G401.6 (cell line): ENCODE results near the gene MGAT5.

Experiments
- FAIRE-seq: peaks from 2 replicates; lab custom pipeline; 2012; peaks lifted over from hg19 to GRCh38; lab: Jason Lieb, UNC

Gene MGAT5

DNA sequence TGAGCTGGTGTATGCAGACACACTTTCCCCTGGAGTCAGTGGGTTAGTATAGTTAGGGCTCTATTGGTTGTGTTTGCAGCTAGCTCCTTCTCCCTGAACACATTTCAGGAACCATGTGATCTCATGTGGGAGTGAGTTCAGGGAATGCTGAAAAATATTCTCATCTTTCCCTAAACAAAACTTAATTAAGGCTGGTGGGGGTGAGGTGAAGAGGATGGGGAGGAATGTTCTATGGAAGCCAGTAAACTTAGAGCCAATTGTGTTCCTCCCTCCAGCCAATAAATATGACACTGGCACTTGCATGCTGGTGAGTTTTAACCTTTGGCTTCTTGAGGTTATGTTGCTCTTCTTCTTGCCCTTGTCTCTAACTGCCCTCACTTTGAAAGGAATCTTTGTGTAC lies 952 bp downstream of the MGAT5 start:
- no peak for FAIRE-seq

DNA sequence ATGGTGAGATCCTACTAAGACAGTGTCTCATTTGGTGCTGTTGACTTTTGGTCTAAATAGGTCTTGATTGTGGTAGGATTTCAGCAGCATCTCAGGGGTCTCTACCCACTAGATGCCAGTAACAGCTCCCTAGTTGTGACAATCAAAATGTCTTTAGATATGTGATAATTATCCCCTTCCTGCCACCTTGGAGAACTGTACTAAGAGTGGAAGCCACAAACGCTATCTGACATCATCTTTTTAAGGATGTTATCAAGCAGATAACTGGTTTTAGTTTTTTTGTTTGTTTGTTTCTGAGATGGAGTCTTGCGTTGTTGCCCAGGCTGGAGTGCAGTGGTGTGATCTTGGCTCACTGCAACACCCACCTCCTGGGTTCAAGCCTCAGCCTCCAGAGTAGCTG lies 3.1 kb downstream of the MGAT5 start:
- no peak for FAIRE-seq

DNA sequence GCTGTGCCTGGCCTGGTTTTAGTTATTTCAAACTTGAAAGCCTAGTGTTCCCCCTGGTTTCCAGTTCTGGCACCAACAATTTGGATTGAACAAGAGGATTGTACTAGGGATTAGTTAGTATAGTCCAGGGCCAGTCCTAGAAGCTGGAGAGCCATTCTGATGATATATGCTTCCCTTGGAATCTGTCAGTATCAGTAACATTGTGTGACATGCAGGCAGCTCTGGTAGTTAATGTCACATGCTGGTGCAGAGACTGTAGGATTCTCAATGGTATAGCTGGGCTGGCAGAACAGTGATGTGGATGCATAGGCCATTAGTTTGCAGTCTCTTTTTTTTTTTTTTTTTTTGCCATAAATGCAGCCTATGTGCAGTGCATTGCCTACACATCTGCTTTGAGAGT lies 3.6 kb downstream of the MGAT5 start:
- no peak for FAIRE-seq

GRCh38 chr2:134257965-134258683 lies 4.3 kb downstream of the MGAT5 start:
- no peak for FAIRE-seq

DNA sequence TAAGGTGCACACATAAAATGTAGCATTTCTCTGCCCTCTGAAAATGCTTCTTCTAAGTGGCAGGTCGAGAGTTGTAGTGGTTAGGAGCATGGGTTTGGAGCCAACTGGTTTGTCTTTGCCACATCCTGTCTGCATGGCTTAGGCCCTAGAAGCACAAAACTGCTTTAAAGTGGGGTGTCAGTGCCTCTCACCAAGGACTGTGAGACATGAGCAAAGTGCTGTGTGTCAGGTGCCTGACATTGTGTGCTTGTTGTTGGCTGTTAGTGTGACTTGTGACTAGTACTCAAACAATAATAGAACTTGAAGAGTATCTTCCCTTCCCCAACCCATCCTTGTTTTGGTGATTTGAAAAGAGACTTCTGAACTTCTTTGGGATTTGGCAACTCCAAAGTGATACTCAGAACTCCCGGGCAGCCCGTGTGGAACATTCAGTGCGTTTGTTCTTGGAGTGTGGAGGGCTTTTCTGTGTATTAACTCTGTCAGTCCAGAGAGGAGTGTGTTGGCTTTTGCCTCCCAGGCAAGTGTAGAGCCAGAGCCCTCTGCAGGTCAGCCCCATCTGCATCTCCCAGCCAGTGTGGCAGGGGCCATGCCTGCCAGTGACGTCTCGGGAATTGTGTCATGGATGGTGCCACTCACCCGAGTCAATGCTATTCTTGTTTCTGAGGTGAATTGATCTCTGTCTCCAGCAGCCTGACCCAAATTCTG lies 5.0 kb downstream of the MGAT5 start:
- FAIRE-seq: no peak

GRCh38 chr2:134259571-134259970 lies 5.7 kb downstream of the MGAT5 start:
- FAIRE-seq: no peak

DNA sequence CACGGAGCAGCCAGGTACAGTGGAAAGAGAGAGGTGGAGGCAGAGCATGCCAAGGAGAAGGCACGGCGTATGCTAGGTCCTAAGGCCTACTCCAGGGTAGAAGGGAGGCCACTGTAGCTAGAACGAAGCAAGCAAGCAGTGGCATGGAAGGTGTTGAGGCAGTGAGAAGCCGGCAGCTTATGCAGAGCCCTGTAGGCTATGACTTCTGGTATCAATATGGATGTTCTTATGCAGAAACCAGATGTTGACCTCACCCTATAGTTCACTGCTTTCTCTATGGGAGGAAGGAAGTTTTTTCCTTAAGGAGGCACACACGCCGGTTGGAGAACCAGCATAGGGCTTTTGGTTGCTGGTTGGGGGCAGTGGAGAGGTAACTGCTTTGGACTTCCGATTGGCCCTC lies 6.1 kb downstream of the MGAT5 start:
- FAIRE-seq: no peak

DNA sequence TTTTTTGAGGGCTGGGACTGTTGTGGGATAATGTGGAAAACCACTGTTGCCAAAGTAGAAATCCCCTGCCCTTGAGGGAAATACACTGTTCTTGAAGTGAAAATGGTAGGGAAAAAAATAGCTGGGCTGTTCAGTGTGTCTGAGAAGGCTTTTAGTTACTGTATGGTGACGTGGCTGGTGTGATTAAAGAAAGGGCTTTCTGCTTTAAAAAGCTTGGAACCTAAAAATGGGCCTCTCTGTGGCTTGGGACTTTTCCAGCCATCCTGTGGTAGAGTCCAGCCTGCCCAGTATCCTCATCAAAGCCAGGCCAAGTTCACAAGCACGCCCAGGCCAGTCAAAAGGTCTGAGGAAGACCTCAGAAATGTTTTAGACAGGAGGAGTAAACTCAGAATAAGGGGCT lies 6.8 kb downstream of the MGAT5 start:
- FAIRE-seq: no peak

- no peak for FAIRE-seq
Measured at GRCh38 chr2:134261398-134262131, 7.7 kb downstream of the MGAT5 start.

DNA sequence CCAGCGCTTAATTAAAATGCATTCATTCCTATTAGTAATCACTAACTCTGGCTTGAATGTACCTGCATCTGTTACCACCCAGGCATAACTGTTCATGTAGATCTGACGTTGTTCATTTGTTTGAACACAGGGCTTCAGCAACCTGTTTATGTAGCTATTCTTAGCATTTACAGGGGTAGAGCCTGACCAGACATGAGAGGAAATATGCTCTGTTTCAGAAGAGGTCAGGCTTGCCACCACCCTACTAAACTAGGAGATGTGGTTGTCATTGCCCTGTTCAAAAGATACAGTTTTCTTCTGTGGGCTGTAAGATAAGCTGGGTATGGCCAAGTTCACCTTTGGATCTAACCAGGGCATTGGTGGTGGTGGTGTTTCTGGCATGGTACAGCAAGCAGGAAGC lies 8.8 kb downstream of the MGAT5 start:
- no peak for FAIRE-seq

- no peak for FAIRE-seq
Measured at GRCh38 chr2:134268265-134268664, 14.4 kb downstream of the MGAT5 start.

- no peak for FAIRE-seq
Measured at GRCh38 chr2:134269230-134269629, 15.4 kb downstream of the MGAT5 start.

GRCh38 chr2:134269972-134270735 lies 16.3 kb downstream of the MGAT5 start:
- no peak for FAIRE-seq

GRCh38 chr2:134271758-134272157 lies 17.9 kb downstream of the MGAT5 start:
- FAIRE-seq: no peak

DNA sequence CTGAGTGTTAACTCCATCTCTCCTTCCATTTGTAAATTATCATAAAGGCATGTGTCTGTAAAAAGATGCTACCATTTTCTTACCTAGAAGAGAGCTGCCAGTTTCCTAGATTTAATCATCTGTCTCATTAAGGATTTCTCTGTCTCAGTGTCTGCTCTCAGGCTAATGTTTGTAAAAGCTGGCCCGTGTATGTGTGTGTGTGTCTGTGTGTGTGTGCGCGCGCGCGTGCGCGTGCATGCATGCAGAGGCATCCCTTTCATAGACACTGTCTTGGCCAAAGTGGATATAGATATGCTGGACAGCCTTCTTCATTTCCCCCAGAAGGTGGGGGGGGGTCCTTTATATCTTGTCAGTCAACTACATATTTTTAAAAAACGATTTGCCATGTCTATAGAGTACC lies 18.9 kb downstream of the MGAT5 start:
- FAIRE-seq: no peak

GRCh38 chr2:134273256-134273983 lies 19.5 kb downstream of the MGAT5 start:
- FAIRE-seq: no peak

- no peak for FAIRE-seq
Measured at GRCh38 chr2:134274121-134274520, 20.2 kb downstream of the MGAT5 start.

GRCh38 chr2:134275058-134275862 lies 21.4 kb downstream of the MGAT5 start:
- no peak for FAIRE-seq

- no peak for FAIRE-seq
Measured at GRCh38 chr2:134276381-134277172, 22.7 kb downstream of the MGAT5 start.

DNA sequence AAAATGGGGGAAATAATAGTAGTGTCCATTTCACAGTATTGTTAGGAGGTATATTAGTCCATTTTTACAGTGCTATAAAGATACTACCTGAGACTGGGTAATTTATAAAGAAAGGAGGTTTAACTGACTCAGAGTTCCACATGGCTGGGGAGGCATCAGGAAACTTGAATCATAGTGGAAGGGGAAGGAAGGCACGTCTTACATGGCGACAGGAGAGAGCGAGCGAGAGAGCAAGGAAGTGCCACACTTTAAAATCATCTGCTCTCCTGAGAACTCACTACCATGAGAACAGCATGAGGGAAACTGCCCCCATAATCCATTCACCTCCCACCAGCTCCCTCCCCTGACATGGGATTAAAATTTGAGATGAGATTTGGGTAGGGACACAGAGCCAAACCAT lies 23.4 kb downstream of the MGAT5 start:
- no peak for FAIRE-seq
